Endodermal cell (in vitro differentiated cells): ENCODE data around the gene HEXIM1. TPM values are rescaled to one million over a fixed set of nuclear protein-coding genes. Genes with fewer than 3 reads are reported as not detected.

ENCODE experiments used
- DNase-seq: peaks from one replicate; pipeline ENCODE4 v3.0.0-alpha.2; 2017
- H3K27ac ChIP-seq: 2 replicates; pipeline ENCODE4 v1.5.1; 2013; ENCODE audit warnings: mild to moderate bottlenecking, low read depth, low read length, moderate library complexity
- H3K27me3 ChIP-seq: 2 replicates; pipeline ENCODE4 v1.6.1; 2013; ENCODE audit warnings: mild to moderate bottlenecking, low read length, moderate library complexity; ENCODE audit not compliant: insufficient read depth, control insufficient read depth, poor library complexity, severe bottlenecking
- H3K36me3 ChIP-seq: 2 replicates; pipeline ENCODE4 v1.7.0; 2013; ENCODE audit warnings: mild to moderate bottlenecking, low read length, moderate library complexity; ENCODE audit not compliant: control insufficient read depth, insufficient read depth
- H3K4me1 ChIP-seq: one replicate; pipeline ENCODE4 v1.7.0; 2013; ENCODE audit warnings: low read length; ENCODE audit not compliant: control insufficient read depth, insufficient read depth
- H3K4me3 ChIP-seq: 2 replicates; pipeline ENCODE4 v1.5.1; 2013; ENCODE audit warnings: mild to moderate bottlenecking, low read length, moderate library complexity
- H3K9ac ChIP-seq: 2 replicates; pipeline ENCODE4 v1.6.1; 2013; ENCODE audit warnings: mild to moderate bottlenecking, low read length, moderate library complexity; ENCODE audit not compliant: poor library complexity, severe bottlenecking; ENCODE audit errors: extremely low read depth
- H3K9me3 ChIP-seq: 2 replicates; pipeline ENCODE4 v1.6.1; 2013; ENCODE audit warnings: mild to moderate bottlenecking, low read length, moderate library complexity; ENCODE audit not compliant: control insufficient read depth
- H3K27ac Mint-ChIP-seq: 2 replicates; pipeline ENCODE4 v1.8.0; 2020; ENCODE audit warnings: mixed read lengths
- H3K27me3 Mint-ChIP-seq: 2 replicates; pipeline ENCODE4 v1.8.0; 2021; ENCODE audit warnings: mild to moderate bottlenecking, mixed read lengths; ENCODE audit not compliant: insufficient read depth
- H3K36me3 Mint-ChIP-seq: 2 replicates; pipeline ENCODE4 v1.8.0; 2020; ENCODE audit warnings: low read depth, mixed read lengths
- H3K4me1 Mint-ChIP-seq: 2 replicates; pipeline ENCODE4 v1.8.0; 2020; ENCODE audit warnings: mixed read lengths
- H3K4me3 Mint-ChIP-seq: 2 replicates; pipeline ENCODE4 v1.8.0; 2020; ENCODE audit warnings: mild to moderate bottlenecking, moderate library complexity, mixed read lengths
- H3K9me3 Mint-ChIP-seq: 2 replicates; pipeline ENCODE4 v1.8.0; 2020; ENCODE audit warnings: mild to moderate bottlenecking, mixed read lengths
- WGBS, 2 experiments: methylation state at CpG; one replicate each; pipeline versions ENCODE4 v1.1.5 to v1.1.7; 2013; ENCODE audit warnings: missing lambda C conversion rate in 2 of 2, mixed read lengths in 1 of 2; ENCODE audit not compliant: insufficient coverage in 1 of 2, insufficient read length in 1 of 2; 5-methylcytosine and 5-hydroxymethylcytosine counted together
- total RNA-seq, 2 donors: library from RNA; stranded (reverse); fragmentation: NEBNext Ultra II Directional in 1 of 2; extraction: Animal tissue kit (Norgen Biotek cat#: 25700) in 1 of 2; gene quantifications; 2 replicates in 1 of 2; 3 replicates in 1 of 2; pipeline ENCODE4 v1.2.1, GENCODE V29; 2021
- TF ChIP-seq, protein P1 (sequence below): fragments of 200-600 bp; sonication (generic); conservative IDR thresholded peaks from 2 replicates; pipeline ENCODE4 v1.5.0; 2021; ENCODE audit warnings: antibody characterized with exemption, mild to moderate bottlenecking

Gene HEXIM1
- total RNA-seq, 2 donors from 2014 or later, result 37.0 to 39.2 TPM

DNA sequence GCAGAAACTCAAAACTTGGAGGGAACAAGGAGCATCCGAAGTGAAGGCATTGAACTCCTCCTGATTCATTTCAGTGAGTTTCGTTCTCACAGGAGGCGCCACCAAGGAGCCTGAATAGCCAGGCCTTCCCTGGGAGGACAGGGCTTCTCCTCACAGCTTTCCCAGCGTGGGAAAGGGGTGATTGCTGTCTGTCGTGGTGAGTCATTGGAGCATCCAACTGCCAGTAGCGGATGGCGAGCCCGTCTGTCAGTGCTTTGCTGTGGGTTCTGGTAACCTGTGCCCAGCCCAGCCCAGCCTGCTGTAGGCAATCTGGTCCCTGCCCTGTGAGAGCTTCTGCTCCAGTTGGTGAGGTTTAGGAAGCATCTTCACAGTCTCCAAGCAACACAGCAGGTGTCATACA is 44.2 kb upstream of the HEXIM1 start:
- H3K27ac Mint-ChIP-seq, result no peak overlapping the region
- H3K36me3 Mint-ChIP-seq, result peaks cover 62% of the 10 kb centered on the region
- no peaks in the 10 kb centered on the region for H3K27me3 Mint-ChIP-seq

DNA sequence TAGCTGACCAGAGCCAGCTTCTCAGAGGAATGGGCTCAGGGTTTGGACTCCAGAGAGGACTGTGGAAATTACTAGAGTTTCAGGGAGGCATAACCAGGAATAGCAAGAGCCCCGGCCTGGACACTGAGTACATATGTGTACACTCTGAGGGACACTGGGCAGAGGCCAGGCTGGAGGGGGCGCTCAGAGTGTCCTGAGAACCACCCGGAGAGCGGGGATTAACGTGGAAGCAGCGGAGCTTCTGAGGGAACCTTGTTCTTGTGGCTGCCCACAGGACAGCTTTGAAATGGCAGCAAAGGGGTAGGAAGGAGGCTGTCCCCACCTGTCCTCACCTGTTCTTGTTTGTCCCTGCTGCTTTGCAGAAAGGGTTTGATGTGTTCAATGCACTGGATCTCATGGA is 43.8 kb upstream of the HEXIM1 start:
- TF ChIP-seq, protein P1, sequence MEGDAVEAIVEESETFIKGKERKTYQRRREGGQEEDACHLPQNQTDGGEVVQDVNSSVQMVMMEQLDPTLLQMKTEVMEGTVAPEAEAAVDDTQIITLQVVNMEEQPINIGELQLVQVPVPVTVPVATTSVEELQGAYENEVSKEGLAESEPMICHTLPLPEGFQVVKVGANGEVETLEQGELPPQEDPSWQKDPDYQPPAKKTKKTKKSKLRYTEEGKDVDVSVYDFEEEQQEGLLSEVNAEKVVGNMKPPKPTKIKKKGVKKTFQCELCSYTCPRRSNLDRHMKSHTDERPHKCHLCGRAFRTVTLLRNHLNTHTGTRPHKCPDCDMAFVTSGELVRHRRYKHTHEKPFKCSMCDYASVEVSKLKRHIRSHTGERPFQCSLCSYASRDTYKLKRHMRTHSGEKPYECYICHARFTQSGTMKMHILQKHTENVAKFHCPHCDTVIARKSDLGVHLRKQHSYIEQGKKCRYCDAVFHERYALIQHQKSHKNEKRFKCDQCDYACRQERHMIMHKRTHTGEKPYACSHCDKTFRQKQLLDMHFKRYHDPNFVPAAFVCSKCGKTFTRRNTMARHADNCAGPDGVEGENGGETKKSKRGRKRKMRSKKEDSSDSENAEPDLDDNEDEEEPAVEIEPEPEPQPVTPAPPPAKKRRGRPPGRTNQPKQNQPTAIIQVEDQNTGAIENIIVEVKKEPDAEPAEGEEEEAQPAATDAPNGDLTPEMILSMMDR, result no peak
- 92% methylated on average over 3 to 6 of the region's 6 CpGs for WGBS, 2 experiments
- peaks cover 58% of the 10 kb centered on the region for H3K36me3 Mint-ChIP-seq
- no peaks in the 10 kb centered on the region for H3K4me1 Mint-ChIP-seq
- no peak for DNase-seq
- Histone ChIP-seq H3K9me3 (no peaks in the 10 kb centered on the region), H3K27me3 (no peaks in the 10 kb centered on the region), H3K27ac (no peak overlapping the region), H3K9ac (no peak overlapping the region), H3K4me3 (no peak overlapping the region), H3K4me1 (no peaks in the 10 kb centered on the region), H3K36me3 (peaks cover 69% of the 10 kb centered on the region)
- no peak overlapping the region for H3K4me3 Mint-ChIP-seq
- no peak overlapping the region for H3K27ac Mint-ChIP-seq
- no peaks in the 10 kb centered on the region for H3K9me3 Mint-ChIP-seq
- no peaks in the 10 kb centered on the region for H3K27me3 Mint-ChIP-seq

More for the DNA sequence above, 44.2 kb upstream of the HEXIM1 start:
- H3K4me3 ChIP-seq, result no peak overlapping the region
- Mint-ChIP-seq H3K9me3 (no peaks in the 10 kb centered on the region), H3K4me3 (no peak overlapping the region), H3K4me1 (no peaks in the 10 kb centered on the region)
- H3K36me3 ChIP-seq, result peaks cover 73% of the 10 kb centered on the region
- H3K27me3 ChIP-seq, result no peaks in the 10 kb centered on the region
- TF ChIP-seq, protein P1, result no peak
- no peaks in the 10 kb centered on the region for H3K4me1 ChIP-seq
- peak; percentile 40 for DNase-seq
- no peak overlapping the region for H3K9ac ChIP-seq
- 92 to 95% methylated on average over 8 of the region's 8 CpGs for WGBS, 2 experiments
- no peaks in the 10 kb centered on the region for H3K9me3 ChIP-seq
- H3K27ac ChIP-seq, result no peak overlapping the region

DNA sequence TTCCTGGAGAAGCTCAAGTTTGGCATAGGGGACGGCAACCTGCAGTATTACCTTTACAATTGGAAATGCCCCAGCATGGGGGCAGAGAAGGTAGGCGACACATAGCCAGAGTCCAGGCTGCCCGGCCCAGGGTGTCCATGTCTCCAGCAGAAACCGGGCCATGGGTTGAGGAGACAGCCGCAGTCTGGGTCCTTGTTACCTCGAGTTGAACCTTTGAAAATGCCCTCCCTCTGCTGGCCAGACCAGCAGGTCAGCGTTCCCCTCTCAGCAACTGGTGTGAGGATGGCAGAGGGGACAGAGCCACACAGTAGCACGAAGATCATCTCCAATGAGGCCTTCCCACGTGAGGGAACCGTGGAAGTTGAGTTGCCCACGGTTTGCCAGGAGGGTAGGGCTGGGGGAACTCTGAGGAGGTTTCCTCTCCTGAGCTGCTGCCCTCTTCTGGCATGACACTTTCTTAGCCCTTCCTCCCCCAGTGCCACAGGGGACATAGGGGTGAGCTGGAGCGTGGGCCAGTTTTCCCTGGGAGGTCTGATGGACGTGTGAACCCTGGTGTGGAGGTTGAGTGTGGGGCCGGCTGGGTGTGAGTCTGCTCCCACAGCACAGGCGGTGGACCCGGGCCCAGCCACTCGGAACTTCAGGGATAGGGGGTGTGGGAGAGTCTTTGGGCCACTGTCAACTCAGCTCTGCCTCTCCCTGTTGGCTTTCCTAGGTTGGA is 43.2 kb upstream of the HEXIM1 start:
- H3K36me3 ChIP-seq, result peaks cover 64% of the 10 kb centered on the region
- Mint-ChIP-seq H3K9me3 (no peaks in the 10 kb centered on the region), H3K4me3 (no peak overlapping the region), H3K4me1 (no peaks in the 10 kb centered on the region), H3K27ac (no peak overlapping the region), H3K36me3 (peaks cover 53% of the 10 kb centered on the region), H3K27me3 (no peaks in the 10 kb centered on the region)
- 89 to 94% methylated on average over 8 to 17 of the region's 17 CpGs for WGBS, 2 experiments
- no peak overlapping the region for H3K4me3 ChIP-seq
- H3K4me1 ChIP-seq, result no peaks in the 10 kb centered on the region
- TF ChIP-seq, protein P1, result peak; percentile 41
- H3K27me3 ChIP-seq, result no peaks in the 10 kb centered on the region
- no peaks in the 10 kb centered on the region for H3K9me3 ChIP-seq
- DNase-seq, result peak; percentile 62
- no peak overlapping the region for H3K27ac ChIP-seq
- H3K9ac ChIP-seq, result no peak overlapping the region
